Ishikawa (cell line): ENCODE results near the gene WNT8B.

ENCODE experiments used
- CEBPB ChIP-seq: IDR thresholded peaks from 2 replicates; pipeline ENCODE4 v1.6.1; 2012
- CREB1 ChIP-seq: IDR thresholded peaks from 2 replicates; pipeline ENCODE4 v1.6.1; 2012; ENCODE audit warnings: low read depth
- EGR1 ChIP-seq: IDR thresholded peaks from 2 replicates; pipeline ENCODE4 v1.6.1; 2012
- EP300 ChIP-seq: IDR thresholded peaks from 2 replicates; pipeline ENCODE4 v1.6.1; 2012; ENCODE audit warnings: borderline replicate concordance
- FOXM1 ChIP-seq: IDR thresholded peaks from 2 replicates; pipeline ENCODE4 v1.6.1; 2012; ENCODE audit warnings: low read depth, borderline replicate concordance
- NFIC ChIP-seq: IDR thresholded peaks from 2 replicates; pipeline ENCODE4 v1.6.1; 2012
- RAD21 ChIP-seq: IDR thresholded peaks from 2 replicates; pipeline ENCODE4 v1.6.1; 2012; ENCODE audit warnings: low read depth
- TAF1 ChIP-seq: IDR thresholded peaks from 2 replicates; pipeline ENCODE4 v1.6.1; 2012; ENCODE audit warnings: low read depth, mild to moderate bottlenecking
- TCF12 ChIP-seq: IDR thresholded peaks from 2 replicates; pipeline ENCODE4 v1.6.1; 2012; ENCODE audit warnings: low read depth
- TEAD4 ChIP-seq: IDR thresholded peaks from 2 replicates; pipeline ENCODE4 v1.6.1; 2012
- YY1 ChIP-seq: IDR thresholded peaks from 2 replicates; pipeline ENCODE4 v1.6.1; 2012; ENCODE audit warnings: low read depth
- ZBTB7A ChIP-seq: IDR thresholded peaks from 2 replicates; pipeline ENCODE4 v1.6.1; 2012; ENCODE audit warnings: low read depth
- TF ChIP-seq, protein P1 (sequence below): IDR thresholded peaks from 2 replicates; pipeline ENCODE4 v1.6.1; 2012
- TF ChIP-seq, protein P2 (sequence below): IDR thresholded peaks from 2 replicates; pipeline ENCODE4 v1.6.1; 2012; ENCODE audit warnings: low read depth, mild to moderate bottlenecking
- TF ChIP-seq, protein P3 (sequence below): IDR thresholded peaks from 2 replicates; pipeline ENCODE4 v1.6.1; 2012

The WNT8B gene

DNA sequence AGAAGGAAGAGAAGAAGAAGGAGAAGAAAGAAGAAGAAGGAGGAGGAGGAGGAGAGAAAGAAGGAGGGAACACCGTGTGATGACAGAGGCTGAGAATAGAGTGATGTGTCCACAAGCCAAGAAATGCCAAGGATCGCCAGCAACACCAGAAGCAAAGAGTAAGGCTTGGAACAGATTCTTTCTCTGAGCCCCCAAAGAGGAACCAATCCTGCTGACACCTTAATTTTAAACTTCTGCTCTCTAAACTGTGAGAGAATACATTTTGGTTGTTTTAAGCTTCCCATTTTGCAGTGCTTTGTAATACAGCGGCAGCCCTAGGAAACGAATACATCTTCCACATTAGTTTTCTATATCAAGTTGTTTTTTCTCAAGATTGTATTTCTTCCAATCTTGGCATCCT is 13.9 kb upstream of the WNT8B start:
- no peak for TF ChIP-seq TEAD4
- TF ChIP-seq TCF12: no peak
- TF ChIP-seq EGR1: no peak
- no peak for TF ChIP-seq CREB1
- TF ChIP-seq, protein P1, sequence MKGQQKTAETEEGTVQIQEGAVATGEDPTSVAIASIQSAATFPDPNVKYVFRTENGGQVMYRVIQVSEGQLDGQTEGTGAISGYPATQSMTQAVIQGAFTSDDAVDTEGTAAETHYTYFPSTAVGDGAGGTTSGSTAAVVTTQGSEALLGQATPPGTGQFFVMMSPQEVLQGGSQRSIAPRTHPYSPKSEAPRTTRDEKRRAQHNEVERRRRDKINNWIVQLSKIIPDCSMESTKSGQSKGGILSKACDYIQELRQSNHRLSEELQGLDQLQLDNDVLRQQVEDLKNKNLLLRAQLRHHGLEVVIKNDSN: no peak
- no peak for TF ChIP-seq YY1
- no peak for TF ChIP-seq EP300
- TF ChIP-seq TAF1: no peak
- TF ChIP-seq, protein P2, sequence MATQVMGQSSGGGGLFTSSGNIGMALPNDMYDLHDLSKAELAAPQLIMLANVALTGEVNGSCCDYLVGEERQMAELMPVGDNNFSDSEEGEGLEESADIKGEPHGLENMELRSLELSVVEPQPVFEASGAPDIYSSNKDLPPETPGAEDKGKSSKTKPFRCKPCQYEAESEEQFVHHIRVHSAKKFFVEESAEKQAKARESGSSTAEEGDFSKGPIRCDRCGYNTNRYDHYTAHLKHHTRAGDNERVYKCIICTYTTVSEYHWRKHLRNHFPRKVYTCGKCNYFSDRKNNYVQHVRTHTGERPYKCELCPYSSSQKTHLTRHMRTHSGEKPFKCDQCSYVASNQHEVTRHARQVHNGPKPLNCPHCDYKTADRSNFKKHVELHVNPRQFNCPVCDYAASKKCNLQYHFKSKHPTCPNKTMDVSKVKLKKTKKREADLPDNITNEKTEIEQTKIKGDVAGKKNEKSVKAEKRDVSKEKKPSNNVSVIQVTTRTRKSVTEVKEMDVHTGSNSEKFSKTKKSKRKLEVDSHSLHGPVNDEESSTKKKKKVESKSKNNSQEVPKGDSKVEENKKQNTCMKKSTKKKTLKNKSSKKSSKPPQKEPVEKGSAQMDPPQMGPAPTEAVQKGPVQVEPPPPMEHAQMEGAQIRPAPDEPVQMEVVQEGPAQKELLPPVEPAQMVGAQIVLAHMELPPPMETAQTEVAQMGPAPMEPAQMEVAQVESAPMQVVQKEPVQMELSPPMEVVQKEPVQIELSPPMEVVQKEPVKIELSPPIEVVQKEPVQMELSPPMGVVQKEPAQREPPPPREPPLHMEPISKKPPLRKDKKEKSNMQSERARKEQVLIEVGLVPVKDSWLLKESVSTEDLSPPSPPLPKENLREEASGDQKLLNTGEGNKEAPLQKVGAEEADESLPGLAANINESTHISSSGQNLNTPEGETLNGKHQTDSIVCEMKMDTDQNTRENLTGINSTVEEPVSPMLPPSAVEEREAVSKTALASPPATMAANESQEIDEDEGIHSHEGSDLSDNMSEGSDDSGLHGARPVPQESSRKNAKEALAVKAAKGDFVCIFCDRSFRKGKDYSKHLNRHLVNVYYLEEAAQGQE: no peak
- TF ChIP-seq, protein P3, sequence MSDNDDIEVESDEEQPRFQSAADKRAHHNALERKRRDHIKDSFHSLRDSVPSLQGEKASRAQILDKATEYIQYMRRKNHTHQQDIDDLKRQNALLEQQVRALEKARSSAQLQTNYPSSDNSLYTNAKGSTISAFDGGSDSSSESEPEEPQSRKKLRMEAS: no peak
- no peak for TF ChIP-seq CEBPB
- TF ChIP-seq ZBTB7A: no peak
- TF ChIP-seq NFIC: no peak
- no peak for TF ChIP-seq FOXM1
- TF ChIP-seq RAD21: no peak

DNA sequence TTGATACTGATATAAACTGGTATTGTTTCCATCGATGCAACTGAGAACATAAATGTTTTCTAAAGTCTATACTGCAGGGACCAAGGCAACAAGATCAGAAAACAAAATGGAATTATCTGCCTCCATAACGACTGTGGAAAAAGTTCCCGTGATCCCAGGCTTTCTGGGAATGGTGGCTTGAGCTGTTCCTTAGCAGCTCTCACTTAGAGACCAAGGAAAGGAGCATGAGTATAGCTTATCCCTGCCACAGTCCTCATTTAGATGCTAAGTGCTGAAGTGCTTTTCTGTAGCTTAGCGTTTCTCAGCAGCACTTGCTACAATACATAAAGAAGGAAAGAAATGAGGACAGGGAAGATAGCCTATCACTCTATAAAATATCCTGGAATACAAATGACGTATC is 5.5 kb downstream of the WNT8B start:
- TF ChIP-seq RAD21: no peak

DNA sequence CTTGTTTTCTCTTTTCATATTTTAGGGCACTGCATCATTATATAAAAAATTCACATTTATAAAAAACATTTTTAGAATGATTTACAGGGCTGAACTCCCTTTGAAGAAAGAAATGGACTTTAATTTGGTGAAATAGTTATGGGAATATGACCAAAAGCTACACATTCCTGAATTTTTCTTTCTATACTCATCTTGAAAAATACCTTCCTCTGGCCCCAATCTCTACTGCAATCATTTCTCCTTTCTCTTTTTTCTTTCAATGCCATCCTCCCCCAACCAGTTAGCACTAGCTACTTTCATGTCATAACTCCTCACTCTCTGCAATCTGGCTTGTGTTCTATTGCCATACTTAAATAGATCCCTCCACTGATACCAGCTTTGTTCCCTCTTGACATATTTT is 6.2 kb downstream of the WNT8B start:
- TF ChIP-seq YY1 (no peak), EP300 (no peak), EGR1 (no peak), NFIC (no peak), TEAD4 (no peak), FOXM1 (no peak), TCF12 (no peak), CEBPB (no peak), RAD21 (no peak), TAF1 (no peak), ZBTB7A (no peak), CREB1 (no peak)
- TF ChIP-seq, protein P1: no peak
- TF ChIP-seq, protein P3: no peak
- TF ChIP-seq, protein P2: no peak

DNA sequence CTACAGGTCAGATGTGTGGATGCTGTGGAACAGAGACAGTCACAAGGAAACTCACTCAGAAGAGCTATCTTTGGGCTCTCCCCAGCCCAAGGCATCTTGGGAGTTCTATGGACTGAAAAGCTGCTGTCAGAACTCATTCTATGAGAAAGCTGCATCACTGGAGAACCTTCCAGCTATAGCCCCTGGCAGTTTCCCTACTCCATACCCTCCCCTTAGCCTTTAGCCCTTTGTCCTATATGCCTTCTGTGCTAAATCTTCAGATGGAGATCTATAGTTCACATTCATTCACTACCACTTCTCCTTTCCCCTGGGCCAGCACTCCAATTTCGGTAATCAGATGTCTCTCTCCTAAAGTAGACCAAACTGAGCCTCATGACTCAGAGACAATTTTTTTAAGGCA is 6.9 kb downstream of the WNT8B start:
- no peak for TF ChIP-seq CREB1
- TF ChIP-seq RAD21: no peak
- TF ChIP-seq, protein P1: no peak
- TF ChIP-seq CEBPB: no peak
- TF ChIP-seq, protein P3: no peak

DNA sequence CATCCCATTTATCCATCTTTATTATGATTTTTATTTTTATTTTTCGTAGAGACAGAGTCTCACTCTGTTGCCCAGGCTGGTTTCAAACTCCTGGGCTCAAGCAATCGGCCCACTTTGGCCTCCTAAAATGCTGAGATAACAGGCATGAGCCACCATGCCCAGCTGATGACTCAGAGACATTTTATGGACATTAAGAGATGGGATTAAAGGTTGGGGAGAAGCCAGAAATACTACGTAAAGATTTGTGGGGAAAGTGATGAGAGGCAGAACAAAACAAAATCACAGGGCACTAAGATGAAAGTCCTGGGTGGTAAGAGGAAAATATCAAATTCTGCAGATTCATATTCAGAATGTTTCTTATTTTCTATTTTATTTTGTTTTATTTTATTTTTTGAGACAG is 7.6 kb downstream of the WNT8B start:
- no peak for TF ChIP-seq YY1
- TF ChIP-seq, protein P3: no peak
- TF ChIP-seq, protein P2: no peak
- no peak for TF ChIP-seq RAD21
- TF ChIP-seq FOXM1: no peak
- TF ChIP-seq, protein P1: no peak
- TF ChIP-seq TEAD4: no peak
- no peak for TF ChIP-seq EP300
- no peak for TF ChIP-seq EGR1
- no peak for TF ChIP-seq CREB1
- TF ChIP-seq CEBPB: no peak
- no peak for TF ChIP-seq TCF12
- no peak for TF ChIP-seq TAF1
- TF ChIP-seq NFIC: no peak
- TF ChIP-seq ZBTB7A: no peak
